Measurements from ENCODE around the gene TMEM220.
"Not testable (repeated sequence)": the region's sequence is repeated elsewhere in the genome, so short reads cannot be mapped to it uniquely, and the experiment has no call there.

The TMEM220 gene

GRCh38 chr17:10754109-10754508, 24.3 kb upstream of the TMEM220 start:
- DNase-seq: peak in 1 of 2 donors; percentile 9

- no peak for DNase-seq
These were observed 22.9 kb upstream of the TMEM220 start for GRCh38 chr17:10752696-10753095.

DNA sequence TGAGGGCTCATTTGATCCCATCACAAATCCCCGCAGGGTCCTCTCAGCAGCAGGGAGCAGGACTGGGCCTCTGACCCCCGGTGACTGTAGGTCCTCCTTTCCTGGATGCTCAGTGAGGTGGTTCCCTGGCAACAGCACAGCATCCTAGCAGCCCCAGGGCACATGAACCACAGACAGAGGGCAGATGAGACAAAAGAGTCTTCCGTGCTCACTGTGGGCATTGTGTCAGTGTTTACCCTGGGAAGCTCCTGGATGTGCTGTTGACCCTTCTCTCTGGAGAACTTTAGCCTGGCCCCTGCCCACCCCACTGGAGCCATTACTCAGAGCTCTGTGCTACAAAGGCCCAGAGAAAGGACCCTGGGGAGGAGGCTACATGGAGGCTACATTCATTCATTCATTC, 21.7 kb upstream of the TMEM220 start:
- no peak for DNase-seq

- DNase-seq: no peak
These were observed 20.4 kb upstream of the TMEM220 start for GRCh38 chr17:10750210-10750609.

- DNase-seq: no peak
These were observed 18.8 kb upstream of the TMEM220 start for GRCh38 chr17:10748531-10749181.

DNA sequence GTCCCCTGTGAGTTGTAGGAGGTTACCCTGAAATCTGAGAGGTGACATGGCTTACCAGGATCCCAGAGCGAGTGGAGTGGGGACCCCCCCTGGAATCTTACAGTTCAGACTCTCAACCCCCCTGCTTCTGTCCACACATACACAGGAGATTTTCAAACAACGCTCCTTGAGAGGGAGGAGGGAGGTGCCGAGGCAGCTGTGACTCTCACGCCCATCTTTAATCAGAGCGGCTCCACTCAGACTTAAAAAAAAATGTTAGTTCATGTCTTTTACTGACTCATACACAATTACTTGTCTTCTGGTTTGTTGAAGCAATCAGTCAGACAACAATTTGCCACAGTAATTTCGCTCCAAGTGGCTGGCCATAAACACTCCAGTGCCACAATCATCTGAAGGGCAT, 15.4 kb upstream of the TMEM220 start:
- no peak for DNase-seq

GRCh38 chr17:10744501-10745000, 14.7 kb upstream of the TMEM220 start:
- peak; percentile 4 to 8 for DNase-seq

DNA sequence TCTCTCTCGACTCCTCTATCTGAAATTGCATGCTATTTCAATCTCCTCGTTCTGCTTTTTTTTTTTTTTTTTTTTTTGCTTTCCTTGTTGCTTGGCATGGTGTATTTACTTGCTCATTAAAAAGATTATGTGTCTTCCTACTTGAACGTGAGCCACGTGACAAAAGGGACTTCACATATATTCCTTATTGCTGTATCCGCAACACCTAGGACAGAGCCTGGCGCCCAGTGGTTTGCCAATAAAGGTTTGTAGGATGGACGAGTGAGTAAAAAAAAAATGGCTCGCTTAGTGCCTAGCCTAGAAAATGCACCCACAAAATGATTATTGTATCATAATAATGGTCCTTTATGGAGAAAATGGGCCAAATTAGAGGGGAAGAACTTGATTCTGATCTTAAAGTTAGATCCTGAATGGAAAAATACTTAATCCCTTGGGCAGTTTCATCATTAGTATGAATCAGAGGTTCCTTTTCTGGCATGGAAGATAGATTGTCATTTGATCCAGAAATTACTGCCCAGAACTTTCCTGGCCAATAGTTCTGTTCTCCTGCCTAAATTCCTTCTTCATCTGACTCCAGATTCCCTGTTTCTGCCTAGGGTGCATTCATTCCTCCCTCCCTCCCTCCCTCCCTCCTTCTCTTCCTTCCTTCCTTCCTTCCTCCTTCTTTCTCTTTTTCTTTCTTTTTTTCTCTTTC, 13.6 kb upstream of the TMEM220 start:
- DNase-seq: no peak

GRCh38 chr17:10742431-10742830, 12.6 kb upstream of the TMEM220 start:
- no peak for DNase-seq

GRCh38 chr17:10741416-10742135, 11.8 kb upstream of the TMEM220 start:
- DNase-seq: no peak

GRCh38 chr17:10739386-10739785, 9.6 kb upstream of the TMEM220 start:
- DNase-seq: no peak

DNA sequence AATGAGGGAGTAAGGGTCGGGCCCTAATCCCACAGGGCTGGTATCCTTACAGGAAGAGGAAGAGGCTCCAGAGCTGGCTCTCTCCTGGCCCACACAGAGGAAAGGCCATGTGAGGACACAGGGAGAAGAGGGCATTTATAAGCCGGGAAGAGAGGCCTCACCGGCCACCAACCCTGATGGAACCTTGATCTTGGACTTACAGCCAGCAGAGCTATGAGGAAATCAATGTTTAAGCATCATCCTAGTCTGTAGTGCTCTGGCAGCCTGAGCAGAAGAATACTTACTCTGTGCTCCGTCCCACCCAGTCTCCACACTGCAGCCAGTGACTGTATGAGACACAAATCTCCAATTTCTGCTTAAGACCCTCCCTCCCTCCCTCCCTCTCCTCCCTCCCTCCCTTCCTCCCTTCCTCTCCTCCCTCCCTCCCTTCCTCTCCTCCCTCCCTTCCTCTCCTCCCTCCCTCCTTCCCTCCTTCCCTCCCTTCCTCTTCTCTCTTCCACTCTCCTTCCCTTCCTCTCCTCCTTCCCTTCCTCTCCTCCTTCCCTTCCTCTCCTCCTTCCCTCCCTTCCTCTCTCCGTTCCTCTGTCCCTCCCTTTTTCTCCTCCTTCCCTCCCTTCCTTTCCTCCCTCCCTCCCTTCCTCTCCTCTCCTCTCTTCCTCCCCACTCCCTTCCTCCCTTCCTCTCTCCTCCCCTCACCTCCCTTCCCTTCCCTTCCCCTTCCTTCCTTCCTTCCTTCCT, 8.9 kb upstream of the TMEM220 start:
- DNase-seq: no peak

GRCh38 chr17:10737736-10738135, 7.9 kb upstream of the TMEM220 start:
- DNase-seq: no peak

DNA sequence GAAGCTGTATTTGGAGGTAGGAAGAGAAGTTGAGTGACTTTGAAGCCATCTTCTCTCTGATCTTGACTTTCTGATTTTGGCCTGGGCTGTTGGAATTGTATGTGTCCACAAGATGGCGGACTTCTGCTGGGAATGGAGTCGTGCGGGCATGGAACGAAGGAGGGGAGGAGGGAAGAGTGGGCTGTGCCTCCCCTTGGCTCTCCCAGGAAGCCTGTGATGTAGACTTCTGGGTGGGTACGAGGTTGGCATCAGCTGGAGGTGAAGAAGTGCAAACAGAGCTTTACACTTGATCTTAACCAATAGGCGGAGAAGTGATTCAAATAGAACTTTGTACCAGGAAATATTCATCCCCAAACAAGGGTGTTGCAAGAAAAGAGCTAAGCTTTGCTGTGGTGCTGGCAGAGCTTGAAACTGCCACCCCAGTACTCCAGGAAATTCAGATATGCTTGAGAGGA, 7.4 kb upstream of the TMEM220 start:
- DNase-seq: peak in 1 of 2 donors; percentile 15

GRCh38 chr17:10735821-10736220, 6.0 kb upstream of the TMEM220 start:
- no peak for DNase-seq

DNA sequence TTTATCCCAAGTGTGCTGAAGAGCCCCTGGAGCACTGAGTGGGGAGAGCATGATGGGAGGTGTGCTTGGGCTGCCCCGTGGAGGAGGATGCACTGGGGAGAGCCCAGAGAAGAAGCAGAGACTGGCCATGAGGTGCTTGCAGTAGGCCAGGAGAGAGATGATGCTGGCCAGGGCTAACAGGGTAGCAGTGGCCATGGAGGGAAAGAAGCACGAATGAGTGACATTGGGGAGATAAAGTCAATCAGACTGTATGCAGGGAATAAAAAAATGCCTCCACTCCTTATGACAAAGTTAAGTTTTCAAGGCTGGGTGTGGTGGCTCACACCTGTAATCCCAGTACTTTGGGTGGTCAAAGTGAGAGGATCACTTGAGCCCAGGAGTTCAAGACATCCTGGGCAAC, 5.4 kb upstream of the TMEM220 start:
- DNase-seq: no peak

DNA sequence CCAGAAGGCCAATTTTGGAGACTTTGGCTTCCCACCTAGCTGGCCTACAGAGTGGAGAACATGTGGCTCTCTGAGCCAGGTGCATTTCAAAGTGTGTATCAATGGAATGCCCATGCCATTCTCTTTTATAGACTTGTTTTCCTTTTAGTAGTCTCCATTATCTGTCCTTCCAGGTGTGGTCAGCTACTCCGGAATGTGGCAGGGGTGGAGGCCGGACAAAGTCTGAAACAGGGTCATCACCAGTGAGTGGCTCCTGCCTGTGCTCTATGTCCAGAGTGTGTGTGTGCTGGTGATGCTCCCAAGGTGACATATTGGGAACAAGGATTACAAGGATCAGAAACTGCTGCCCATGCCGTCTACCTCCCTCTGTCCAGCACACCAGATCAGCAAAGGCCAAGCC, 3.8 kb upstream of the TMEM220 start:
- DNase-seq: no peak

DNA sequence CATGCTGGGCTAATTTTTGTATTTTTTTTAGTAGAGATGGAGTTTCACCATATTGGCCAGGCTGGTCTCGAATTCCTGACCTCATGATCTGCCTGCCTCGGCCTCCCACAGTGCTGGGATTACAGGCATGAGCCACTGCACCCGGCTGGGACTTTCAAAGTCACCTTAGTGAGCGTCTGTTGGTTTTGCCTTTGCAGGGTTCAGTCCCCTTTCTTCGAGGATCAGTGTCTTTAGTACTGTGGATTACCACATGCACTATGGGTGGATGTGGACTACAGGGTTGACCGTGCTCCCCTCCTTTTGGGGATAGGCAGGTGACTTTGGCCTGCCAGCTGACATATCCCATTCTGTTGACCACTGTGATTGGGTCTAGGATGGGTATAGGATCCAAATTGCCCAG, 2.3 kb upstream of the TMEM220 start:
- not testable (repeated sequence) for DNase-seq

DNA sequence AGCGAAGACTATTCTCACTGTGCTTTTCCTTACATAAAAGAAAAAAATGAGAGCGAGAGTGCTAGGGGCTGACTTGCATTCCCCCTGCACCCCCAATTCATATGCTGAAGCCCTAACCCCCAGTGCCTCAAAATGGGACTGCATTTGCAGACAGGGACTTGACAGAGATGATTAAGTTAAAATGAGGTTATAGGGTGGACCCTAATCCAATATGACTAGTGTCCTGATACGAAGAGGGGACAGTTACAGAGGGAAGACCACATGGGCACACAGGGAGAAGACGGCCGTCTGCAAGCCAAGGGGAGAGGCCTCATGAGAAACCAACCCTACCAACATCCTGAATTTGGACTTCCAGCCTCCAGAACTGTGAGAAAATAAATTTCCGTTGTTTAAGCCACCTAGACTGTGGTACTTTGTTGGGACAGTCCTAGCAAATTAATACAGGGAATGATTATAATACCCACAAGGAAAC, 1.6 kb upstream of the TMEM220 start:
- no peak for DNase-seq

DNA sequence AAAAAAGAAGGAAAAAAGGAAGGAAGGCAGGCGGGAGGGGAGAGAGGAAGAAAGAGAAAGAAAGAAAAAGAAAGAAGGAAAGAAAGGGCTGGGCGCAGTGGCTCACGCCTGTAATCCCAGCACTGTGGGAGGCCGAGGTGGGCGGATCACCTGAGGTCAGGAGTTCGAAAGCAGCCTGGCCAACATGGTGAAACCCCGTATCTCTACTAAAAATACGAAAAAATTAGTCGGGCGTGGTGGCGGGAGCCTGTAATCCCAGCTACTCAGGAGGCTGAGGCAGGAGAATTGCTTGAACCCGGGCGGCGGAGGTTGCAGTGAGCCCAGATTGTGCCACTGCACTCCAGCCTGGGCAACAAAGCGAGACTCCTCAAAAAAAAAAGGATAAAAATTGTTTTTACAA, 424 bp upstream of the TMEM220 start:
- DNase-seq: peak in 1 of 2 donors; percentile 14

DNA sequence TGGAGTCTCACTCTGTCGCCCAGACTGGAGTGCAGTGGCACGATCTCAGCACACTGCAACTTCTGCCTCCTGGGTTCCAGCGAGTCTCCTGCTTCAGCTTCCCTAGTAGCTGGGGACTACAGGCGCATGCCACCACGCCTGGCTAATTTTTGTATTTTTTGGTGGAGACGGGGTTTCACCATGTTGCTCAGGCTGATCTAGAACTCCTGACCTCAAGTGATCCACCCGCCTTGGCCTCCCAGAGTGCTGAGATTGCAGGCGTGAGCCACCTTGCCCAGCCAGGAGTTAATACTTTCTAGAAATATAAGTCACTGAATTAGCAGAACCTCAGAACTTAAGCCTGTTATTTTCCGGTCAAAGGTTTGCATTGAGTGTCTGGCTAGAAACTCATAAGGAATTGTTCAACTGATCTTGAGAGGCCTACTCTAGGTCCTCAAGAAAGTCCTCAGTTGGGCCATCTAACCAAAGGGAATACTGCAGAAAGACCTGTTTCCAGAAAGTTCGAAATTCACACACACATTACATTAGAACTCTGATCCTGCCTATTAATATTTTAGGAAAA, 1.4 kb downstream of the TMEM220 start:
- no peak for DNase-seq

DNA sequence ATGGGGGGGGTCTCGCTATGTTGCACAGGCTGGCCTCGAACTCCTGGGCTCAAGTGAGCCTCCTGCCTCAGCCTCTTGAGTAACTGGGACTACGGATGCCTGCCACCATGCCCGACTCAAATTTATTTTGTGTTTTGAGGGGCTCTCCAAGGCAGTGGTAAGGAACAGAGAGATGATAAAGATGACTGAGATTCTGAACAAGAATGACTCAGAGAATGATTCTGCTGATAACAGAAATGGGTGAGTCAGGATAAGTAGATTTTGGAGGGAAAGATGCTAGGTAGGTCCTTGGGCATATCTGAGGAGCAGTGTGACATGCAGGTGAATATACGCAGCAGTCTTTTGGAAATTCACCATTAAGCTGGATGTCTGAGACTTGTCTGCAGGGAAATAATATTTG, 2.6 kb downstream of the TMEM220 start:
- DNase-seq: no peak

DNA sequence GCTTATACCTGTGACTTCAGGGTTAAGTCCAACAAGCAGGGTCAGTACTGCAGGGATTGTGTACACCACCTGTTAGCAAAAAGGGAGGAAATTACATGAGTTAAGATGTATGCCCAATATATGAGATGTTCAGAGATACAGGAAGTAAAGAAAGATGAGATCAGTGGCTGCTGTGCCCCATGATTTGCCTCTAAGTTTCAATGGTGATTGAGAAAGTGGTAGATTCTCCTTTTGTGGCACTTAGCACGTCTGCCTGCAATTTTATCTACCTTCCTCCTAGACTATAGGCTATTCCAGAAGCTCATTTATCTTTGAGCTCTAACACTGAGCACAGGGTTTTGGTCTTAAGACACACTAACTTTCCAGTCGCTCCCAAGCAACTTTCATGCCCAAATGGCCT, 3.6 kb downstream of the TMEM220 start:
- DNase-seq: no peak

Measured in activated CD4-positive, alpha-beta T cell treated with anti-CD3 and anti-CD28 coated beads for 4 hours (primary cell).